GM19193 (cell line): ENCODE results near the gene NCL.

Experiments
- POLR2A ChIP-seq: IDR thresholded peaks from 4 replicates; pipeline ENCODE4 v1.6.1; 2011; ENCODE audit not compliant: insufficient read depth, insufficient read length; ENCODE audit errors: extremely low read depth

NCL gene

DNA sequence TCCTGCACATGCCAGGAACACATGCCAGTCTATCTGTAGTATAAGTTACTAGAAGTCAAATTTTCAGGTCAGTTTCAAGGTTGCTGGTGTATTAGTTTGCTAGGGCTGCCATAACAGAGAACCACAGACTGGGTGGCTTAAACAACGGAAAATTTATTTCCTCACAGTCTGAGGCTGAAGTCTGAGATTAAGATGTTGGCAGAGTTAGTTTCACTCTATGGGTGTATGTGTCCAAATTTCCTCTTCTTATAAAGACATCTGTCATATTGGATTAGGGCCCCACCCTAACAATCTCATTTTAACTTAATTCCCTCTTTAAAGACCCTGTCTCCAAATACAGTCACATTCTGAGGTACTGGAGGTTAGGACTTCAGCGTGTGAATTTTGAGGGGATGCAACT, 42.2 kb downstream of the NCL start:
- no peak for TF ChIP-seq POLR2A

- TF ChIP-seq POLR2A: no peak
Observed at GRCh38 chr2:231421051-231421580, 43.2 kb downstream of the NCL start.

- TF ChIP-seq POLR2A: no peak
Observed at GRCh38 chr2:231418820-231419640, 45.3 kb downstream of the NCL start.

DNA sequence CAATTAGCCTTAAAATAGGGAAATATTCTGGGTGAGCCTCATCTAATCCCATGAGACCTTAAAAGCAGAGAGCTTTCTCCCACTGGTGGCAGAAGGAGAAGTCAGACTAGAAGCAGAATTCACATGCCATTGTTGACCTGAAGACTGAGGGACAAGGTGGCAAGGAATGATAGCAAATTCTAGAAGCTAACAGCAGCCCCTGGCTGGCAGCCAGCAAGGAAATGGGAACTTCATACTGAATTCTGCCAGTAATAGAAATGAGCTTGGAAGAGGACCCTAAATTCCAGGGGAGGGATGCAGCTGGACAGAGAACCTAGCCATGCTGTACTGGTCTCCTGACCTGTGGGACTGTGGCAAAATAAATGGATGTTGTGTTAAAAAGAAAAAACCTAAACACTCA, 49.3 kb downstream of the NCL start:
- no peak for TF ChIP-seq POLR2A

- no peak for TF ChIP-seq POLR2A
Observed at GRCh38 chr2:231413921-231414476, 50.3 kb downstream of the NCL start.

DNA sequence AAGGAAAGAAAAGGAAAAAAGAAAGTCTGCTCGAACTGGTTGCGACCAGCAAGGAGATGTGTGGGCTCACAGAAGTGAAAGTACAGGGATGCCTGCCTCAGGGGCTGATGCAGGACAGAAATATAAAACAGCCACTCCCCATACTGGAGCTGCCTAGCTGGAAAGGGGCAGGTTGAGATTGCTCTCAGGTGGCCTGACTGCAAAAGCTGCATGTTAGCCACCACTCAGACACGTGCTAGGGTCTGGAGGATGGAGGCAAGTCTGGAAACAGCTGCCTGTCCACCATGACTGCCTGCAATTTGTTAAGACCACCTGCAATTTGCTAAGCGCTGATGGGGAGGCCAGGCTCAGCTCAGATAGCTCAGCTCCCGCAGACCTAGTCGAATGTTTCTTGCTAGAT, 50.8 kb downstream of the NCL start:
- TF ChIP-seq POLR2A: no peak

- TF ChIP-seq POLR2A: no peak
Observed at GRCh38 chr2:231412618-231412963, 51.7 kb downstream of the NCL start.

- TF ChIP-seq POLR2A: peak; percentile 37
Observed at GRCh38 chr2:231411831-231412617, 52.3 kb downstream of the NCL start.

GRCh38 chr2:231411237-231411636, 53.0 kb downstream of the NCL start:
- no peak for TF ChIP-seq POLR2A

DNA sequence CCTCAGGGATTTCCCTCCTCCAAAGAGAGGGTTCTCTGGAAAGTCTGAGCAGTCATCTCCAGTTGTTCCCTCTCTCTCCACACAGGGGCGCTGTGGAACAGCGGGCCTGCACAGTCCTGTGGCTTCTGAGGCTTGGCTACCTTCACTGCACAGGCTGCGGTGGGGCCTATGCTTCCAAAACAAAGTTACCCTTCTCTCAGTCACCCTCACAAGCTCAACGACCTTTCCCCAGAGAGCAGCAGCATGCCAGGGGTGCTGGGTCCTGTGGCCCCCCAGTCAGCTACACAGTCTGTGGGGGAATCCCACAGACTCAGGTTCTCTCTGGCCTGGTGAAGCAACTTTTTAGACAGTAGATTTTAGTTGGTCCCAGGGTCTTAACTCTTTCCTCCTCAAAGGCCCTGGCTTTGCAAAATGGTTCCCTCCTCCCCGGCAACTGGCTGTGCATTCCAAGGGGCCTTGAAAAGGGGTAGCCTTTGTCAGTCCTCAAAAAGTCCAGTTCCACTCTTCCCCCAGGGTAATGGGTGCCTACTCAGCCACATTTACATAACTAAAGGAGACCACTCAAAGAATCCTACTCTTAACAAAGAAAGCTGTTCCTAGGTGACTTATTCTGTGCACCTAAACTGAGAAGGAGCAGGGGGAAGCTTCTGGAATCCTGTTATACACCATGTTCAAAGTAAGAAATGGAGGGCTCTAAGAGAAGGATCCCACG, 53.8 kb downstream of the NCL start:
- no peak for TF ChIP-seq POLR2A

- TF ChIP-seq POLR2A: no peak
Observed at GRCh38 chr2:231409776-231410175, 54.5 kb downstream of the NCL start.
